HG02588 (cell line): ENCODE measurements around the gene CLDN16.

Experiments
- ATAC-seq: cut with Tn5 transposase; IDR thresholded peaks from one replicate; pipeline ENCODE4 v1.9.1; 2021; ENCODE audit warnings: mild to moderate bottlenecking, moderate library complexity; ENCODE audit not compliant: unreplicated experiment

Gene CLDN16

DNA sequence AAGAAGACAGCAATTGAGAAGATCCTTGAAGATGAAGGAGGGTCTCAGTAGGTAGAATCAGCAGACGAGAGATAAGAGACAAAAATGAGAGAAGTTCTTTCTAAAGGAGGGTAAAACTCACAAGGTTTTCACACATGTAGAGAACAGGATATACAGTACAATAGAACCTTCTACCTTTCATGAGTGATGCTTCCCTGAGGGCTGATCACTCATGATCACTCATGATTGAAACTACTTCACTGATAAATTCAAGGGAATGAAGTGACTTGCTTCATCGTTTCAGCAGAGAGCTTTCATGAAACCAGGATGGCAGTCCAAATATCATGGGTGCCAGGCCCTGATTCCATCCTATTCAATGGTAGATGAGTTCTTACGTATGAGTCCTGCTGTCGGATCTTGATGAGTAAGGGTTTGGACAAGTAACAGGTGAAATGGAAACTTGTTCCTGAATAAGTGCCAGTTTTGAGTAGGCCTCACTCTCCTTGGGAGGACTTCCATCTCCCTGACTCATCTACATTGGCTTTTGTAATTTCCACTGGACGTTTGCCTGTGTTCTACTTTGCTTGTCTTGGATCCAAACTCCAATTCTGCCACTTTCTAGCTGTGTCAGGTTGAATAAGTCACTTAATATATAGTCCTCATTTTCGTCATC, 9.6 kb upstream of the CLDN16 start:
- ATAC-seq, result no peak

DNA sequence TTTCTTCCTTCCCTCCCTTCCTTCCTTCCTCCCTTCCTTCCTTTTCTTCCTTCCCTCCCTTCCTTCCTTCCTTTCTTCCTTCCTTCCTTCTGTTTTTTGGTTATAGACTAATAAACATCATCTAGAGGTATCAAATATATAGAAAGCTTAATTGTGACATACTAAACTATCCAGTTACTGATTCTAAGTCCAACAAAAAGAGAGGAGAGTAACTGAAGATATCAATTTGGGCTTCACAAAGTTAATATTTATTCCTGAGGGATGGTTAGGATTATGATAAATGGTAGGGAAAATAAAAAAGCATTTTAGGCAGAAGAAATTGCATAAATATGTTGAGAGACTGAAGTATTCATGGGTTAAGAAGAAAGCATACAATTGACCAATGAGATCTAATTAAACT, 7.8 kb upstream of the CLDN16 start:
- ATAC-seq, result no peak

DNA sequence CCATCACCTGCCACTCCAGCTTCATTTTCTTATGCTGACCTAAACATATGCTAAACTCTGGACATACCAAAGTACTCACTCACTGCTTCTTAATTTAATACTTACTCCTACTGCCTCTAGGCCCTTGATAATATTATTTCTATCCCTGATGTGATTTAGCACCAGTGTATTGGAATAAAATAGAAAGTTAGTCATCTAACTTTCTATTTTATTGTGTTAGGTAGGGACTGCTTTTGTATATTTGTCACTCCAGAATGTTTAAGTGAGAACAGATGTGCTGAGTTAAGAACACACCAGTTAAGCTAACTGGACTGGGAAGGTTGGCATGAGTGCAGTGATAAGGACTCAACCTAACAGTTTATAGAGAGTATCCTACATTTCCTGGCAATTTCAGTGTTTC, 6.5 kb upstream of the CLDN16 start:
- no peak for ATAC-seq

- no peak for ATAC-seq
These were observed 5.9 kb upstream of the CLDN16 start for GRCh38 chr3:190382082-190382481.

DNA sequence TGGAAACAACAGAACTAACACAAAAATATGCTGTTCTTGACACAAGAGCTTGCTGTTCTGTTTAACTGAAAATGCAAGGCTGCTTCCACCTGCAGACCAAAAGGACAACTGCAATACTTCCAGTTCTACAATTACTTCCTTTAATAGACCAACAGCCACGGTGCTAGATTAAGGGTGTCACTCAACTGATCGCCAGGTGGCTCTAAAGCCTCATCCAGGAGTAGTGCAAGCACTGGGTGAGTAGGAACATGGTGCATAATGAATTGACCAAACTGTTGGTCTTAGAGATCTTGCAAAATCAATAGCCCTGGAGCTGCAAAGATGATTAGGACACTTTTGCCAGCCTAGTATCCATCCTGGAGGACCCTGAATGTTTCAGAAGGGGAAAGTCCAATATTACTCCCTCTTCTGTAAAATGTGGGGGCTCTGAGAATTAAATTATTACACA, 3.6 kb upstream of the CLDN16 start:
- peak; percentile 78 for ATAC-seq

- ATAC-seq, result no peak
These were observed 2.0 kb upstream of the CLDN16 start for GRCh38 chr3:190385731-190386688.

DNA sequence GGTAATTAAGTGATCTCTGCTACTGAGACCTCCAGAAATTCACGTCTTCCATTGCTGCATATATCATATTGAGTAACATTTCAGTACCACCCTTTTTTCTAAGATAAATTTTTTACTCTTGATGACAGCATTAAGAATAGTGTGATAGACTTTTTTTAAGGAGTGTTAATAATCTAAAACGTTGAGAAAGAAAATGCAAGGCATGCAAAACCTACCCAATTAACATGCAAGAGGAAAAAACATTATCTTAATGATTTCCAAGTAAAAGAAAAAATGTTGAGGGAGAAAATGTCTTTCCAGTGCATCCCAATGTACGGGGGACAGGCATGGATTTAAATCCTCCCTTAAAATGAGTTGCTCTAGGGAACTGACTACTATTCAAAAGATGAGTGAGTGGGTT, 740 bp downstream of the CLDN16 start:
- no peak for ATAC-seq

GRCh38 chr3:190396001-190396400, 8.0 kb downstream of the CLDN16 start:
- no peak for ATAC-seq

DNA sequence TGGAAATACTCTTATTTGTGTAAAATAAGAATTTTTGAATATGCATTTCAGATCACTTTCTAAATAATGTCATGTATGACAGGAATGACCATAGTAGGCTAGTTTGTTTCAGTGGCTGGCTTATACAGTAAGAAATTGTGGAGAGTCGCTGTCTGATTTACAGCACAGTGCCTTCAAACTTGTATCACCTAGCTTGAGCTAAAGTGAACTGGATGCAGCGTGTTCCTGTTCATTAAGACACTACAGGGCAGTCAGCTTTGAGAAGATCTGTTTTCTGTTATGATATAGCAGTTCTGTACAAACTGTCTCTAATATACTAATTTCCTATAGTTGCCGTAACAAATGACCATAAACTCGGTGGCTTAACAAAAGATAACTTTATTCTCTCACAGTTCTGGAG, 9.9 kb downstream of the CLDN16 start:
- no peak for ATAC-seq

GRCh38 chr3:190399677-190400076, 11.7 kb downstream of the CLDN16 start:
- ATAC-seq, result no peak

GRCh38 chr3:190401963-190402362, 14.0 kb downstream of the CLDN16 start:
- ATAC-seq, result no peak

- no peak for ATAC-seq
These were observed 16.8 kb downstream of the CLDN16 start for GRCh38 chr3:190404715-190405114.

DNA sequence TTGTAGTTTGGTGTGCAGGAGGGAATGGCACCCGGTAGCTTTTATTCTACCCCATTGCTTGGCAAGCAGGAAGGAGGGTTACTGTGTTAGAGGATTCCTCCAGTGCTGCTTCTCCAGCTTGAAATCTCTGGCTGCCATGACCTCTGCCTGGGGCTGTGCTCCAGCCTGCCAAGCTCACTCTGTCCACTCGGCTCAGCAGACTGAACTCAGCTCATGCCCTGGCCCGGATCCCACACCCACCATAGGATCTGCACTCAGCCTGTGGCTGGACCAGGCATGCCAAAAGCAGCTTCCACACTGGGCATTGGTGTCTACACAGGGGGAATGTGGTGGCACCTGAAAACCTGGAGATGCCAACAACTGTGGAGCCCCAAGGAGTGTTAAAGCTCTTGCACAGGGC, 26.3 kb downstream of the CLDN16 start:
- no peak for ATAC-seq

GRCh38 chr3:190424108-190424477, 36.1 kb downstream of the CLDN16 start:
- ATAC-seq, result no peak

DNA sequence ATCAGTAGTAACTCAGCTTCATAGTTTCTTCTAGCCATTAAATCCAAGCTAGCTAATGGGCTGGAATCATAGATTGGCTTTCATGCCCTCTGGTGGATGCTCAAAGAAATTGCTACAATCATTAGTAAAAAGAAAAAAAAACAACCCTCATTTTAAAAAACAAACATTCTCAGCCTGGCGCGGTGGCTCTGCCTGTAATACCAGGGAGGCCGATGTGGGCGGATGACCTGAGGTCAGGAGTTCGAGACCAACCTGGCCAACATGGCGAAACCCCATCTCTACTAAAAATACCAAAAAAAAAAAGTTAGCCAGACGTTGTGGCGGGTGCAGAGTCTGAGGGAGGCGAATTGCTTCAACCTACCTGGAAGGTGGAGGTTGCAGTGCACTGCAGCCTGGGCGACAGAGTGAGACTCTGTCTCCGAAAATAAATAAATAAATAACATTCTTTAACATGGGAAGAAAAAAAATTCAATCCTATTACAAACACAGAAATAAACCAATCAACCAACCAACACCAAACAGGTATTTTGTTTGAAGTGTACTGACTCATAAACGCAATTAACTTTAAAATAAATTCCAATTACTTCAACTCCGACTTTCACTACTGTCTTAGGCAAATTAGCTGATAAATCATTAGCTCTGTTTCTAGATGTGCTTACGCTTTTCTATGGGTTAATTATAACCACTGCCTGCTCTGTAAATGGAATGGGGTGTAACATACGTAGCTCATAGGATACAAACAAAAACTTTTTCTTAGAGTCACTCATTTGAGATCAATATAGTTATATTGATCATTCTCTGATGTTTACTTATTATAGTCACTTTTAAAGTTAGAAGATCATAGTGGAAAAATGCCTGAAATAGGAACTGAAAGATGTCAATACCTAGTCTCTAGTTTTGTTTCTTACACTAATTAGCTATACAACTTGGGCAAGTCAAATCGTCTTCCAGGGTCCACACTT, 36.8 kb downstream of the CLDN16 start:
- peak; percentile 69 for ATAC-seq

GRCh38 chr3:190425833-190426232, 37.9 kb downstream of the CLDN16 start:
- ATAC-seq, result no peak

- no peak for ATAC-seq
These were observed 39.0 kb downstream of the CLDN16 start for GRCh38 chr3:190426806-190427507.

DNA sequence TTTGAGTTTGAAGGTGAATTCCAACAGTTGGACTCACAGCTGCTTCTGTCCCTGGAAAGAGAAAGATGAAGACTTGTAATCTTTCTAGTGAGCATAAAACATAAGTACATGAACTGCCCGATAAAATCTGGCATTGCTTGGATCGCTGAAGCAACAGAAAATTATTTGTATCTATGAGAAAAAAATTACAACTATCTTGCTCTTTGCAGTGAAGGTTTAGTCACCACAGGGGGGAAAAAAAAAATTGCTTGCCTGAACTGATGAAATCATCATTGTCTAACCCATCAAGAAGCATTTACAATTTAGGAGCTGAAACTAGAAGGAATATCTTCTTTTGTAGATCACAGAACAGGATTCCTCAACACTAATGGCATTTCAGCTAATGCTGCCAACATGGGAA, 41.7 kb downstream of the CLDN16 start:
- ATAC-seq, result no peak

- no peak for ATAC-seq
These were observed 42.9 kb downstream of the CLDN16 start for GRCh38 chr3:190430906-190431305.

DNA sequence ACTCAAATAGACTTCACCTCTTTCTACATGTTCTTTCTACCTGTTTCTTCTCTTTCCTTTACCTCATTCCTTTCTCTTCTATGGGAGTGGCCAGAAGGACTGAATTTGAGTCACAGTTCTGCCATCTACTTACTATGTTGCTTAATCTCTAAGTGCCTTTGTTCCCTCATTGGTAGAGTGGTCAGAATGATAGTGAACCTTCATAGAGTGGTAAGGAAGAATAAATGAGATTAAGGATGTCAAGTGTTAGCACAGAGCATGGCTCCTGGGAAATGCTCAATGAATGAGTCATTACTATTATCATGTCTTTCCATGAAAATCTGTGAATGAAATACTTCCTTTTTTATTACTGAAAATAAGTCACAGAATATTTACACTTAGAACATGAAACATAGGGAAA, 44.3 kb downstream of the CLDN16 start:
- ATAC-seq, result no peak
